Uterus (tissue), 2 donors: ENCODE measurements around the gene MAGED1.

ENCODE experiments used
- CTCF ChIP-seq, 4 experiments: fragments of 200-600 bp in 2 of 4; fragments of 450-650 bp in 2 of 4; sonication (generic) in 2 of 4; IDR thresholded peaks; one replicate each; pipeline ENCODE4 v1.5.1; 2016 to 2019; ENCODE audit warnings: antibody characterized with exemption in 4 of 4, mild to moderate bottlenecking in 2 of 4, moderate library complexity in 1 of 4
- POLR2A ChIP-seq, 2 donors: fragments of 450-650 bp; IDR thresholded peaks; one replicate each; pipeline ENCODE4 v1.6.1; 2016; ENCODE audit warnings: antibody characterized with exemption in 2 of 2, mild to moderate bottlenecking in 1 of 2, moderate library complexity in 1 of 2

- TF ChIP-seq CTCF (IDR thresholded peaks at IDR 0.05) = no peak
- no peak for TF ChIP-seq POLR2A (IDR thresholded peaks at IDR 0.05)
Observed at GRCh38 chrX:51857159-51857733, 36.2 kb upstream of the MAGED1 start.
